ENCODE measurements around the gene ARHGAP26. TPM values are rescaled to one million over a fixed set of nuclear protein-coding genes. Genes with fewer than 3 reads are reported as not detected.
A peak's percentile ranks its signal among the peaks of the same experiment; 100 is the strongest.

ARHGAP26 gene
- total RNA-seq, 6 experiments from 2014 or later, result 6.7 to 14.5 (median 8.3) TPM

- Histone ChIP-seq H3K36me3 (no peaks in the 10 kb centered on the region), H3K4me1 (no peaks in the 10 kb centered on the region), H3K27me3 (no peaks in the 10 kb centered on the region), H3K4me3 (no peak overlapping the region), H3K9me3 (no peaks in the 10 kb centered on the region), H3K27ac (no peak overlapping the region)
- TF ChIP-seq, protein P1, sequence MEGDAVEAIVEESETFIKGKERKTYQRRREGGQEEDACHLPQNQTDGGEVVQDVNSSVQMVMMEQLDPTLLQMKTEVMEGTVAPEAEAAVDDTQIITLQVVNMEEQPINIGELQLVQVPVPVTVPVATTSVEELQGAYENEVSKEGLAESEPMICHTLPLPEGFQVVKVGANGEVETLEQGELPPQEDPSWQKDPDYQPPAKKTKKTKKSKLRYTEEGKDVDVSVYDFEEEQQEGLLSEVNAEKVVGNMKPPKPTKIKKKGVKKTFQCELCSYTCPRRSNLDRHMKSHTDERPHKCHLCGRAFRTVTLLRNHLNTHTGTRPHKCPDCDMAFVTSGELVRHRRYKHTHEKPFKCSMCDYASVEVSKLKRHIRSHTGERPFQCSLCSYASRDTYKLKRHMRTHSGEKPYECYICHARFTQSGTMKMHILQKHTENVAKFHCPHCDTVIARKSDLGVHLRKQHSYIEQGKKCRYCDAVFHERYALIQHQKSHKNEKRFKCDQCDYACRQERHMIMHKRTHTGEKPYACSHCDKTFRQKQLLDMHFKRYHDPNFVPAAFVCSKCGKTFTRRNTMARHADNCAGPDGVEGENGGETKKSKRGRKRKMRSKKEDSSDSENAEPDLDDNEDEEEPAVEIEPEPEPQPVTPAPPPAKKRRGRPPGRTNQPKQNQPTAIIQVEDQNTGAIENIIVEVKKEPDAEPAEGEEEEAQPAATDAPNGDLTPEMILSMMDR (IDR thresholded peaks at IDR 0.05), result no peak
- TF ChIP-seq POLR2A (IDR thresholded peaks at IDR 0.05), result no peak
- peak in 1 of 3 donors; percentile 24 for DNase-seq
- 75% methylated on average over 7 of the region's 7 CpGs for WGBS (ENCODE audit: insufficient coverage, low coverage, low lambda C conversion rate, missing lambda C conversion rate)
- peak; percentile 42 to 68 (median 56) for ATAC-seq
- intact Hi-C loops (cut with DNase I), result no loop called here
Observed at GRCh38 chr5:143063175-143063970, 293.2 kb downstream of the ARHGAP26 start.

GRCh38 chr5:143064218-143064641 is 294.1 kb downstream of the ARHGAP26 start:
- Histone ChIP-seq H3K27ac (peak overlapping the region in 1 of 3 donors; percentile 24), H3K36me3 (no peaks in the 10 kb centered on the region), H3K27me3 (no peaks in the 10 kb centered on the region), H3K4me3 (no peak overlapping the region), H3K4me1 (no peaks in the 10 kb centered on the region), H3K9me3 (no peaks in the 10 kb centered on the region)
- TF ChIP-seq POLR2A (IDR thresholded peaks at IDR 0.05), result no peak
- TF ChIP-seq, protein P1 (IDR thresholded peaks at IDR 0.05), result no peak
- intact Hi-C loops (cut with DNase I), result no loop called here
- 61% methylated on average over 5 of the region's 5 CpGs for whole genome bisulfite sequencing (ENCODE audit: insufficient coverage, low coverage, low lambda C conversion rate, missing lambda C conversion rate)
- peak; percentile 44 to 61 (median 50) for ATAC-seq
- DNase-seq, result no peak

- WGBS (ENCODE audit: insufficient coverage, low coverage, low lambda C conversion rate, missing lambda C conversion rate), result 57% methylated on average over 2 of the region's 2 CpGs
- no peak for TF ChIP-seq POLR2A (IDR thresholded peaks at IDR 0.05)
- H3K4me3 ChIP-seq, result no peak overlapping the region
- peak overlapping the region in 1 of 3 donors; percentile 24 for H3K27ac ChIP-seq
- ATAC-seq (peak in 2 of 4 donors; percentile 22 to 37), DNase-seq (no peak)
- H3K4me1 ChIP-seq, result no peaks in the 10 kb centered on the region
- no peaks in the 10 kb centered on the region for H3K36me3 ChIP-seq
- no peaks in the 10 kb centered on the region for H3K27me3 ChIP-seq
- intact Hi-C loops (cut with DNase I), result no loop called here
- H3K9me3 ChIP-seq, result no peaks in the 10 kb centered on the region
Observed at GRCh38 chr5:143064676-143065075, 294.5 kb downstream of the ARHGAP26 start.

- ATAC-seq (no peak), DNase-seq (no peak)
- Histone ChIP-seq H3K9me3 (no peaks in the 10 kb centered on the region), H3K27me3 (no peaks in the 10 kb centered on the region), H3K4me3 (no peak overlapping the region), H3K4me1 (no peaks in the 10 kb centered on the region), H3K27ac (no peak overlapping the region), H3K36me3 (no peaks in the 10 kb centered on the region)
- WGBS (ENCODE audit: insufficient coverage, low coverage, low lambda C conversion rate, missing lambda C conversion rate), result 83% methylated on average over 8 of the region's 10 CpGs
- intact Hi-C loops (cut with DNase I), result no loop called here
- TF ChIP-seq, protein P1 (IDR thresholded peaks at IDR 0.05), result no peak
- TF ChIP-seq POLR2A (IDR thresholded peaks at IDR 0.05), result no peak
Observed at GRCh38 chr5:143065185-143065965, 295.2 kb downstream of the ARHGAP26 start.
